Measurements from ENCODE around the gene SERPINA5.

DNA sequence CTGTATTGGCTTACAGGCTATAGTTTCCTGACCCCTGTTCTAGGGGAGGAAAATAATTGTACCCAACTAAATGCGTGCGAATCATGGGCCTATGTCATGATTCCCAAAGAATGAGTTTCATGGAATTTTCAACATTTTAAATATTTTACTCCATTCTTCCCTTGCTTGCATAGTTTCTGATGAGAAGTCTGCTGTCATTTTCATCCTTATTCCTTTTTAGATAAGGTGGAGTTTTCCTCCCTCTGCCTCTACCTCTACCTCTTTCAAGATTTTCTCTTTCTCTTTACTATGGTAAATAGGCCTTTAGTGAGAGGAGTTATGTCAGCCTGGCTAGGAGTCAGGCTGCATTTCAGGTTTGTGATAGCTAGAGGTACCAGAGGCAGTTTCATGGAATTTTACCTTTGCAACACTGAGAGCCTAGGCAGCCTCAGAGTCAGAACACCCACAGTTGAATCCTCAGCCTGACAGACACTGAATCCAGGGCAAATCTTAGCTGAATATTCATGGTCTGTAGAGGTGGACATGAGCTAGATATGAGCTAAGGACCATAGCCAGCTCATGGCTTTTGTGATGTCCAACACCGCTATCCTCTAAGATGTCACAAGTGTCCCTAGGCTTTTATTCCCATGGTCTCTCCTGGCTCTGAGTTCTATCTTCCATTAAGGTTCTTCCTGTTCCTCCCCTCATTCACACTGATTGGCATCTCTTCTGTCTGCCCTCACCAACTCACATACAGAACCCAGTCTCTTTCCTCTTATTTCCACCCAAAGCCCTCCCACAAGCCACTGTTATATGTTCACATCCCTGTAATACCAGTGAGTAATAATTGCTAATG lies 37.0 kb downstream of the SERPINA5 start:
- TF ChIP-seq MXI1 (conservative IDR thresholded peaks at IDR 0.05; ENCODE audit: poor library complexity, severe bottlenecking) (no peak), EP300 (conservative IDR thresholded peaks at IDR 0.05; ENCODE audit: poor library complexity, severe bottlenecking) (no peak)
